HG02798 (cell line): ENCODE measurements around the gene S100A9.
"Not testable (repeated sequence)": the region's sequence is repeated elsewhere in the genome, so short reads cannot be mapped to it uniquely, and the experiment has no call there.

Experiments used
- ATAC-seq: cut with Tn5 transposase; IDR thresholded peaks from one replicate; pipeline ENCODE4 v1.9.1; 2021; ENCODE audit warnings: mild to moderate bottlenecking; ENCODE audit not compliant: unreplicated experiment, poor library complexity

Gene S100A9

GRCh38 chr1:153403421-153404085, 45.9 kb downstream of the S100A9 start:
- ATAC-seq: no peak

GRCh38 chr1:153404086-153404635, 46.5 kb downstream of the S100A9 start:
- ATAC-seq: no peak

GRCh38 chr1:153404768-153405167, 47.1 kb downstream of the S100A9 start:
- no peak for ATAC-seq

- ATAC-seq: not testable (repeated sequence)
Observed at GRCh38 chr1:153405825-153406599, 48.4 kb downstream of the S100A9 start.

- ATAC-seq: not testable (repeated sequence)
Observed at GRCh38 chr1:153407274-153407673, 49.6 kb downstream of the S100A9 start.
